HG02852 (cell line): ENCODE measurements around the gene MYD88.

Source experiments
- ATAC-seq: cut with Tn5 transposase; IDR thresholded peaks from one replicate; pipeline ENCODE4 v1.9.1; 2021; ENCODE audit warnings: mild to moderate bottlenecking, moderate library complexity; ENCODE audit not compliant: unreplicated experiment

The MYD88 gene

GRCh38 chr3:38111696-38112377, 26.6 kb upstream of the MYD88 start:
- ATAC-seq, result no peak

- no peak for ATAC-seq
Measured at GRCh38 chr3:38112378-38112761, 26.1 kb upstream of the MYD88 start.

- ATAC-seq, result no peak
Measured at GRCh38 chr3:38114052-38114874, 24.2 kb upstream of the MYD88 start.

GRCh38 chr3:38114875-38115644, 23.4 kb upstream of the MYD88 start:
- ATAC-seq, result no peak

- no peak for ATAC-seq
Measured at GRCh38 chr3:38115645-38116427, 22.6 kb upstream of the MYD88 start.

GRCh38 chr3:38116471-38117162, 21.8 kb upstream of the MYD88 start:
- no peak for ATAC-seq

- no peak for ATAC-seq
Measured at GRCh38 chr3:38117163-38117716, 21.2 kb upstream of the MYD88 start.

GRCh38 chr3:38117748-38118420, 20.6 kb upstream of the MYD88 start:
- ATAC-seq, result peak; percentile 68

GRCh38 chr3:38118421-38119247, 19.8 kb upstream of the MYD88 start:
- no peak for ATAC-seq

GRCh38 chr3:38119248-38119544, 19.3 kb upstream of the MYD88 start:
- no peak for ATAC-seq

GRCh38 chr3:38119821-38120692, 18.4 kb upstream of the MYD88 start:
- no peak for ATAC-seq

- ATAC-seq, result no peak
Measured at GRCh38 chr3:38120693-38121450, 17.6 kb upstream of the MYD88 start.

GRCh38 chr3:38121451-38121831, 17.0 kb upstream of the MYD88 start:
- no peak for ATAC-seq

GRCh38 chr3:38121832-38122461, 16.5 kb upstream of the MYD88 start:
- no peak for ATAC-seq

- no peak for ATAC-seq
Measured at GRCh38 chr3:38122712-38123290, 15.7 kb upstream of the MYD88 start.
